Calu3 (cell line): ENCODE results near the gene ADAM15. TPM values are rescaled to one million over a fixed set of nuclear protein-coding genes. Genes with fewer than 3 reads are reported as not detected.
A peak's percentile ranks its signal among the peaks of the same experiment; 100 is the strongest.

ENCODE experiments used
- BruUV-seq: library from RNA; stranded (reverse); fragments of 400-500 nt; replicated peaks from 2 replicates; lab custom pipeline; 2021; lab: Mats Ljungman, UMichigan
- CTCF ChIA-PET: fragments of 300-600 bp; sonication (Branson Sonifier 250); formaldehyde crosslinking; loops from one replicate; lab custom pipeline; 2022; ENCODE audit warnings: antibody characterized with exemption; lab: Charles Lee
- DNase-seq: peaks from one replicate; pipeline ENCODE4 v3.0.0; 2022
- H3K27ac Mint-ChIP-seq: one replicate; pipeline ENCODE4 v1.8.0; 2022; ENCODE audit warnings: mixed read lengths; ENCODE audit not compliant: unreplicated experiment
- H3K27me3 Mint-ChIP-seq: one replicate; pipeline ENCODE4 v1.8.0; 2022; ENCODE audit warnings: mixed read lengths; ENCODE audit not compliant: unreplicated experiment
- H3K36me3 Mint-ChIP-seq: one replicate; pipeline ENCODE4 v1.8.0; 2022; ENCODE audit warnings: mild to moderate bottlenecking, moderate library complexity, mixed read lengths; ENCODE audit not compliant: insufficient read depth, unreplicated experiment
- H3K4me1 Mint-ChIP-seq: one replicate; pipeline ENCODE4 v1.8.0; 2022; ENCODE audit warnings: mild to moderate bottlenecking, low read depth, mixed read lengths; ENCODE audit not compliant: unreplicated experiment
- H3K4me3 Mint-ChIP-seq: one replicate; pipeline ENCODE4 v1.8.0; 2022; ENCODE audit warnings: mild to moderate bottlenecking, low read depth, moderate library complexity, mixed read lengths; ENCODE audit not compliant: unreplicated experiment
- H3K9me3 Mint-ChIP-seq: one replicate; pipeline ENCODE4 v1.8.0; 2022; ENCODE audit warnings: low read depth, mixed read lengths; ENCODE audit not compliant: unreplicated experiment
- intact Hi-C: fragments of 100-400 bp; cut with micrococcal nuclease; formaldehyde crosslinking; loops from one replicate; pipeline ENCODE4 v1.10.0; 2022; ENCODE audit not compliant: unreplicated experiment
- total RNA-seq: library from RNA; stranded (reverse); gene quantifications from 2 replicates; pipeline ENCODE4 v1.2.3, GENCODE V29; 2022
- TF ChIP-seq, protein P1 (sequence below): fragments of 200-600 bp; IDR thresholded peaks from one replicate; pipeline ENCODE4 v1.8.0; 2022; ENCODE audit warnings: antibody characterized with exemption; ENCODE audit not compliant: unreplicated experiment

ADAM15 gene
- total RNA-seq, 1 experiment from 2014 or later: 99.1 TPM

DNA sequence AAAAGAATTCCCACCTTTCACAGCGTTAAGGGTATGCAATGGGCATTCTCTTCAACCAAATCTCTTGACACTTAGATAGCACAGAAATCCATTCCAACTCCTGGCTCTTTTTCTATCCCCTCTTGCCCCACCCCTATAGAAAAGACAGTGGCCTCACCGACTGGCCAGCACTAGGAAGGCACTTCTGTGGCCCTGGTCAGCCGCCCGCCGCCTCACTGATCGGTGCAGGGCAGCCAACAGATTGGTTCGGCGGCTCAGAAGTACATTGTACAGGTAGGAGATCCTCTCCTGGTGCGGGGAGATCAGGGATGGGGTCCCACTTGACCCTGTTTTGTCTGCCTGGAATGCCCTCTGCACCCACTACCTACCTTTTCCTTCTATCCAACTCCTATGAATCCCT is 26.8 kb upstream of the ADAM15 start:
- peaks cover 50% of the 10 kb centered on the region for H3K4me1 Mint-ChIP-seq
- no peak for DNase-seq
- no peaks in the 10 kb centered on the region for H3K9me3 Mint-ChIP-seq
- CTCF ChIA-PET: interaction anchor here (1.0 kb wide), 1 partner anchor 27 kb away, joined by 5 read pairs; the partner anchor contains the start of gene ADAM15
- intact Hi-C loops: no loop called here
- peaks cover 16% of the 10 kb centered on the region for H3K36me3 Mint-ChIP-seq
- H3K27ac Mint-ChIP-seq: no peak overlapping the region
- TF ChIP-seq, protein P1, sequence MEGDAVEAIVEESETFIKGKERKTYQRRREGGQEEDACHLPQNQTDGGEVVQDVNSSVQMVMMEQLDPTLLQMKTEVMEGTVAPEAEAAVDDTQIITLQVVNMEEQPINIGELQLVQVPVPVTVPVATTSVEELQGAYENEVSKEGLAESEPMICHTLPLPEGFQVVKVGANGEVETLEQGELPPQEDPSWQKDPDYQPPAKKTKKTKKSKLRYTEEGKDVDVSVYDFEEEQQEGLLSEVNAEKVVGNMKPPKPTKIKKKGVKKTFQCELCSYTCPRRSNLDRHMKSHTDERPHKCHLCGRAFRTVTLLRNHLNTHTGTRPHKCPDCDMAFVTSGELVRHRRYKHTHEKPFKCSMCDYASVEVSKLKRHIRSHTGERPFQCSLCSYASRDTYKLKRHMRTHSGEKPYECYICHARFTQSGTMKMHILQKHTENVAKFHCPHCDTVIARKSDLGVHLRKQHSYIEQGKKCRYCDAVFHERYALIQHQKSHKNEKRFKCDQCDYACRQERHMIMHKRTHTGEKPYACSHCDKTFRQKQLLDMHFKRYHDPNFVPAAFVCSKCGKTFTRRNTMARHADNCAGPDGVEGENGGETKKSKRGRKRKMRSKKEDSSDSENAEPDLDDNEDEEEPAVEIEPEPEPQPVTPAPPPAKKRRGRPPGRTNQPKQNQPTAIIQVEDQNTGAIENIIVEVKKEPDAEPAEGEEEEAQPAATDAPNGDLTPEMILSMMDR: no peak
- H3K4me3 Mint-ChIP-seq: no peak overlapping the region
- H3K27me3 Mint-ChIP-seq: peaks cover 10% of the 10 kb centered on the region
- BruUV-seq: no TSS peak

DNA sequence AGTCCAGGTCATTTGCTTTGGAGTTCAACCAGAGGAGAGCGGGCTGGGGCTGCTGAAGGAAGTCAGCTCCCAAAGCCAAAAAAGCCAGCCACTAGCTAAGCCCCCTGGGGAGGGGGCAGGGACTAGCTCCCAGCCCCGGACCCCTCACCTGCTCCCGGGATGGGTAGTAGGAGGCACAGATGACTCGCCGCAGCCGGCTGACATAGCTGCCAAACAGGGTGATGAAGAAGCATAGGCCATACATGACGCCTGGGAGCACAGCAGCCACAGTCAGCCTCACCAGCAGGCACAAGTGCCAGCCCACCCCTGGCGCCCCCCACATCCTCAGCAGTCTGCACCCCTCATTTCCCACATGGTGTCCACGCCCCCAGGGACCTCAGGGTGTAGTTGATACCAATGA is 25.0 kb upstream of the ADAM15 start:
- Mint-ChIP-seq H3K9me3 (no peaks in the 10 kb centered on the region), H3K27ac (no peak overlapping the region), H3K27me3 (peaks cover 15% of the 10 kb centered on the region), H3K4me3 (no peak overlapping the region), H3K36me3 (peaks cover under 1% of the 10 kb centered on the region), H3K4me1 (peaks cover 44% of the 10 kb centered on the region)
- DNase-seq: no peak
- CTCF ChIA-PET: no interaction called here
- BruUV-seq: no TSS peak
- intact Hi-C loops: no loop called here
- TF ChIP-seq, protein P1: no peak

DNA sequence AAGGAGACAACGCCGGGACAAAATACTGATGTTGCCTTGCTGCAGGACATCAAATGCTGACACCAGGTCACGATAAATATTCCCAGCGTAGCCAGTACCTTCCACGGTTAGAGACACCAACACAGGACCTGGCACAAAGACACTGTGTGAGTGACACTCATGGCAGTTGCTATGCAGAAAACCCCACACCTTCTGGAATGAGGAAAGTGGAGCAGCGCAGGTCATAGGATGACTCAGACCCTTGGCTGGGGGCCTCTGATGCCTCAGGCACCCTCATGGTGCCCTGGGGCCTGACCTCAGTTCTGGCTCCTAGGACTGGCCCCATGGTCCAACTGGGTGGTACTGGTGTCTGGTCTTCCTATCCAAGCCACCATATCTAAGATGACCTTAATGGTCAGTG is 24.5 kb upstream of the ADAM15 start:
- CTCF ChIA-PET: no interaction called here
- intact Hi-C loops: no loop called here
- BruUV-seq: no TSS peak
- TF ChIP-seq, protein P1: no peak
- H3K27ac Mint-ChIP-seq: no peak overlapping the region
- H3K36me3 Mint-ChIP-seq: no peaks in the 10 kb centered on the region
- H3K4me3 Mint-ChIP-seq: no peak overlapping the region
- DNase-seq: peak; percentile 62
- peaks cover 15% of the 10 kb centered on the region for H3K27me3 Mint-ChIP-seq
- peaks cover 44% of the 10 kb centered on the region for H3K4me1 Mint-ChIP-seq
- no peaks in the 10 kb centered on the region for H3K9me3 Mint-ChIP-seq

DNA sequence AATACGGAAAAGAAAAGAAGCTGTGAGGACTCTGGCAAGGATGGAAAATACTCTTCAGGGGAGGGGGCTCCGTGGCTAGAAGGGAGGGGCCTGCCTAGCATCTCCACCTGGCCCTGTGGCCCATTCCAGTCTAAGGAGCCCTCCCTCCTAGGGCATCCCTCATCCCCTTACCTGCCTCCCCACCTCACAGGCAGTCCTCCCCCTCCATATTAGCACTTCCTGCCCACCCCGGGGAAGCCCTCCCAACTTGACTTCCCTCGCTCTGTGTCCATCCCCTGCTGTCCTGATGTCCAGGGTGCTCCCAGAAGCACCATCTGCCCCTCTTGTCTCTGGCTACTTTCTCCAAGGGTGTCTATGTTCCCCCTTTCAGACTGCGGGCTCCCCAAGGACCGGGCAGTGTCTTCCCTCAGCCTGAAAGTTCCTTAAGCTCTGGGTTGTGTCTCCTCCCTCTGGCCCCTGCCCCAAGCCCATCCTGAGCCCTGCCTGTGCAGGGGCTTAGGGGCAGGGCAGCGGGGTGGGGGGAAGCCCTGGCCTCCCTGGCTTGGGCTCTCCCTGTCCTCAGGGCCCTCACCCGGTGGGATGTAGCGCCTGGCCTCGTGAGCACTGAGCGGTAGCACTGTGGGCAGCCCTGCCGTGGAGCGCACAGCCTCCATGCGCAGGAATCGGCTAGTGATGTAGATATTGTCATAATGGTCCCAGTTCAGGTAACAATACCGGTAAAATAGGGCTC is 21.4 kb upstream of the ADAM15 start:
- intact Hi-C loops: no loop called here
- peaks cover 26% of the 10 kb centered on the region for H3K27me3 Mint-ChIP-seq
- TF ChIP-seq, protein P1: no peak
- H3K9me3 Mint-ChIP-seq: no peaks in the 10 kb centered on the region
- no peaks in the 10 kb centered on the region for H3K36me3 Mint-ChIP-seq
- peaks cover 18% of the 10 kb centered on the region for H3K4me1 Mint-ChIP-seq
- H3K4me3 Mint-ChIP-seq: no peak overlapping the region
- CTCF ChIA-PET: interaction anchor here (0.5 to 0.6 kb wide), 2 partner anchors 17 to 932 kb away, joined by 4 to 5 read pairs; no protein-coding TSS in a partner anchor
- no peak for DNase-seq
- H3K27ac Mint-ChIP-seq: no peak overlapping the region
- BruUV-seq: no TSS peak
